Neuronal stem cell (in vitro differentiated cells): Measurements from ENCODE around the gene PCDHGB3.
A peak's percentile ranks its signal among the peaks of the same experiment; 100 is the strongest.
"Not testable (repeated sequence)": the region's sequence is repeated elsewhere in the genome, so short reads cannot be mapped to it uniquely, and the experiment has no call there.

Source experiments
- DNase-seq: peaks from one replicate; pipeline ENCODE4 v3.0.0-alpha.2; 2013; ENCODE audit warnings: low spot score
- H2AFZ ChIP-seq: one replicate; pipeline ENCODE4 v1.6.1; 2013; ENCODE audit warnings: mild to moderate bottlenecking, low read length, inconsistent platforms
- H2AK5ac ChIP-seq: 2 replicates; pipeline ENCODE4 v1.6.1; 2013; ENCODE audit warnings: low read depth, mild to moderate bottlenecking, inconsistent platforms, low read length, moderate library complexity, mixed read lengths
- H2BK120ac ChIP-seq: 2 replicates; pipeline ENCODE4 v1.6.1; 2013; ENCODE audit warnings: low read depth, mild to moderate bottlenecking, inconsistent platforms, low read length, moderate library complexity, mixed read lengths
- H2BK12ac ChIP-seq: one replicate; pipeline ENCODE4 v1.6.1; 2013; ENCODE audit warnings: low read length, inconsistent platforms
- H2BK15ac ChIP-seq: 2 replicates; pipeline ENCODE4 v1.6.1; 2013; ENCODE audit warnings: mild to moderate bottlenecking, low read length, inconsistent platforms, mixed read lengths
- H2BK5ac ChIP-seq: one replicate; pipeline ENCODE4 v1.6.1; 2013; ENCODE audit warnings: inconsistent platforms, mild to moderate bottlenecking, low read length, moderate library complexity
- H3K14ac ChIP-seq: one replicate; pipeline ENCODE4 v1.6.1; 2013; ENCODE audit warnings: low read length, inconsistent platforms
- H3K18ac ChIP-seq: 2 replicates; pipeline ENCODE4 v1.6.1; 2013; ENCODE audit warnings: low read length, inconsistent platforms
- H3K23ac ChIP-seq: 2 replicates; pipeline ENCODE4 v1.6.1; 2013; ENCODE audit warnings: low read depth, mild to moderate bottlenecking, mixed read lengths, low read length, inconsistent platforms; ENCODE audit not compliant: poor library complexity
- H3K27ac ChIP-seq: replicated peaks from 3 replicates; pipeline ENCODE4 v1.5.1; 2013; ENCODE audit warnings: low read length, inconsistent platforms
- H3K27me3 ChIP-seq, 3 experiments: 2 replicates each; pipeline ENCODE4 v1.6.1; 2013; ENCODE audit warnings: low read length in 3 of 3, mild to moderate bottlenecking in 2 of 3, inconsistent platforms in 1 of 3, low read depth in 1 of 3, mixed read lengths in 1 of 3, moderate library complexity in 1 of 3; ENCODE audit not compliant: control insufficient read depth in 3 of 3, insufficient read depth in 3 of 3
- H3K36me3 ChIP-seq, 2 donors: replicated peaks in 1 of 2; 2 replicates each; pipeline ENCODE4 v1.6.1; 2013; ENCODE audit warnings: low read length in 2 of 2; ENCODE audit not compliant: control insufficient read depth in 2 of 2, insufficient read depth in 2 of 2
- H3K4ac ChIP-seq: 2 replicates; pipeline ENCODE4 v1.6.1; 2013; ENCODE audit warnings: inconsistent platforms, mild to moderate bottlenecking, low read length, moderate library complexity
- H3K4me1 ChIP-seq, 2 donors: 1 replicate in 1 of 2; 2 replicates in 1 of 2; pipeline ENCODE4 v1.6.1; 2013; ENCODE audit warnings: low read length in 2 of 2, low read depth in 1 of 2; ENCODE audit not compliant: control insufficient read depth in 2 of 2, insufficient read depth in 1 of 2
- H3K4me2 ChIP-seq: one replicate; pipeline ENCODE4 v1.6.1; 2013; ENCODE audit warnings: mild to moderate bottlenecking, low read length, inconsistent platforms; ENCODE audit not compliant: insufficient read depth, poor library complexity, severe bottlenecking
- H3K4me3 ChIP-seq, 2 donors: 2 replicates each; pipeline ENCODE4 v1.5.1; 2013; ENCODE audit warnings: low read length in 2 of 2, mild to moderate bottlenecking in 2 of 2, inconsistent platforms in 1 of 2, moderate library complexity in 1 of 2
- H3K79me1 ChIP-seq: one replicate; pipeline ENCODE4 v1.6.1; 2013; ENCODE audit warnings: low read depth, mild to moderate bottlenecking, inconsistent platforms, low read length, moderate library complexity
- H3K9ac ChIP-seq: one replicate; pipeline ENCODE4 v1.6.1; 2013; ENCODE audit warnings: mild to moderate bottlenecking, low read depth, low read length, inconsistent platforms; ENCODE audit not compliant: poor library complexity
- H3K9me3 ChIP-seq, 2 donors: replicated peaks in 1 of 2; 2 replicates each; pipeline versions ENCODE3 to v1.6.1; 2013; ENCODE audit warnings: low read length in 2 of 2, mild to moderate bottlenecking in 2 of 2, inconsistent platforms in 1 of 2, low read depth in 1 of 2, mixed read lengths in 1 of 2, moderate library complexity in 1 of 2; ENCODE audit not compliant: control insufficient read depth in 2 of 2, insufficient read depth in 1 of 2
- H4K8ac ChIP-seq: one replicate; pipeline ENCODE4 v1.6.1; 2013; ENCODE audit warnings: low read depth, mild to moderate bottlenecking, inconsistent platforms, low read length, moderate library complexity
- H4K91ac ChIP-seq: one replicate; pipeline ENCODE4 v1.6.1; 2013; ENCODE audit warnings: low read length, low read depth, mild to moderate bottlenecking, inconsistent platforms; ENCODE audit not compliant: poor library complexity
- WGBS, 2 donors: extraction: QIAGEN DNeasy Blood & Tissue Kit; methylation state at CpG; one replicate each; pipeline ENCODE4 v1.1.7; 2013; ENCODE audit warnings: missing lambda C conversion rate in 2 of 2, mixed read lengths in 1 of 2; ENCODE audit not compliant: insufficient read length in 2 of 2, insufficient replicate concordance in 1 of 2; ENCODE audit errors: extremely low coverage in 2 of 2; 5-methylcytosine and 5-hydroxymethylcytosine counted together

Gene PCDHGB3

DNA sequence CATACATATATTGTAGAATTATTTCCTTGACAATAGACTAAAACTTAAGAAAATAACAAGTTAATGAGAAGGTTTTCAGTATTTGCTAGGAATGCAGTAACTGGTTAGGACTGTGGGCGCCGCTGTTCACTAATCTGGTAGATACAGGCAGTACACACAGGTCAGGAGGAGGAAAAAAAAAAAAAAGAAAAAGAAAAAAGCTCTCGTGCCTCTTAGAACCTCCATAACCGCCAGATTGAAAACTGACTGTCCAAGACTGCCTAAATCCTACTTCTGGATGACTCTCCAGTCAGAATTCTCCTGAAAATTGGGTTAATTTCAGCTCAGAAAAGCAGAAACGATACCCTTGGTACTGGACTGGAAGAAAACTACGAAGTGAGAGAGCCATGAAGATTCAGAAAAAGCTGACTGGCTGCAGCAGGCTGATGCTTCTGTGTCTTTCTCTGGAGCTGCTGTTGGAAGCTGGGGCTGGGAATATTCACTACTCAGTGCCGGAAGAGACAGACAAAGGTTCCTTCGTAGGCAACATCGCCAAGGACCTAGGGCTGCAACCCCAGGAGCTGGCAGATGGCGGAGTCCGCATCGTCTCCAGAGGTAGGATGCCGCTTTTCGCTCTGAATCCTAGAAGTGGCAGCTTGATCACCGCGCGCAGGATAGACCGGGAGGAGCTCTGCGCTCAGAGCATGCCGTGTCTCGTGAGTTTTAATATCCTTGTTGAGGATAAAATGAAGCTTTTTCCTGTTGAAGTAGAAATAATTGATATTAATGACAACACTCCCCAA is 39.6 kb upstream of the PCDHGB3 start, which contains the start of gene PCDHGA1:
Gene PCDHGA1, plus strand, starts transcription at position 216 of the 782 bp plus-strand sequence.
- no peaks in the 10 kb centered on the region for H3K79me1 ChIP-seq
- no peak within 1 kb of the TSS for H4K91ac ChIP-seq
- H2AFZ ChIP-seq, result peak within 1 kb of the TSS; percentile 70
- no peak within 1 kb of the TSS for H2BK5ac ChIP-seq
- no peak within 1 kb of the TSS for H3K4me2 ChIP-seq
- H3K27me3 ChIP-seq, result no peaks in the 10 kb centered on the region
- H3K27ac ChIP-seq, result no peak within 1 kb of the TSS
- H2BK12ac ChIP-seq, result no peak within 1 kb of the TSS
- H3K4me3 ChIP-seq, result peak within 1 kb of the TSS in 1 of 2 donors; percentile 2
- H3K14ac ChIP-seq, result no peak within 1 kb of the TSS
- peaks cover 0 to 2% of the 10 kb centered on the region in 2 donors for H3K36me3 ChIP-seq
- no peak within 1 kb of the TSS for H3K18ac ChIP-seq
- no peak within 1 kb of the TSS for H2BK120ac ChIP-seq
- no CpG with 5 or more reads among the region's 21 CpGs for WGBS, 2 donors
- H2AK5ac ChIP-seq, result no peak within 1 kb of the TSS
- no peak within 1 kb of the TSS for H2BK15ac ChIP-seq
- no peak for DNase-seq
- no peak within 1 kb of the TSS for H3K23ac ChIP-seq
- H3K4ac ChIP-seq, result no peak within 1 kb of the TSS
- no peaks in the 10 kb centered on the region for H3K4me1 ChIP-seq
- no peak within 1 kb of the TSS for H3K9ac ChIP-seq
- no peak within 1 kb of the TSS for H4K8ac ChIP-seq
- peaks cover 26 to 31% of the 10 kb centered on the region in 2 donors for H3K9me3 ChIP-seq

DNA sequence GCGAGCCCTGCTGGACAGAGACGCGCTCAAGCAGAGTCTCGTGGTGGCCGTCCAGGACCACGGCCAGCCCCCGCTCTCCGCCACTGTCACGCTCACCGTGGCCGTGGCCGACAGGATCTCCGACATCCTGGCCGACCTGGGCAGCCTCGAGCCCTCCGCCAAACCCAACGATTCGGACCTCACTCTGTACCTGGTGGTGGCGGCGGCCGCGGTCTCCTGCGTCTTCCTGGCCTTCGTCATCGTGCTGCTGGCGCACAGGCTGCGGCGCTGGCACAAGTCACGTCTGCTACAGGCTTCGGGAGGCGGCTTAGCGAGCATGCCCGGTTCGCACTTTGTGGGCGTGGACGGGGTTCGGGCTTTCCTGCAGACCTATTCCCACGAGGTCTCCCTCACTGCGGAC is 37.5 kb upstream of the PCDHGB3 start:
- not testable (repeated sequence) for H3K9ac ChIP-seq, H3K79me1 ChIP-seq, H3K14ac ChIP-seq, H3K36me3 ChIP-seq, H2BK15ac ChIP-seq, H3K4me2 ChIP-seq, H4K8ac ChIP-seq, H2AFZ ChIP-seq, H2BK5ac ChIP-seq, H3K18ac ChIP-seq, H3K4me1 ChIP-seq, H2BK120ac ChIP-seq, H3K4ac ChIP-seq, H2BK12ac ChIP-seq, H4K91ac ChIP-seq, H3K27me3 ChIP-seq, H2AK5ac ChIP-seq, H3K4me3 ChIP-seq, H3K27ac ChIP-seq, DNase-seq, H3K23ac ChIP-seq
- WGBS, 2 donors, result no CpG with 5 or more reads among the region's 39 CpGs
- peaks cover 21 to 27% of the 10 kb centered on the region in 2 donors for H3K9me3 ChIP-seq

DNA sequence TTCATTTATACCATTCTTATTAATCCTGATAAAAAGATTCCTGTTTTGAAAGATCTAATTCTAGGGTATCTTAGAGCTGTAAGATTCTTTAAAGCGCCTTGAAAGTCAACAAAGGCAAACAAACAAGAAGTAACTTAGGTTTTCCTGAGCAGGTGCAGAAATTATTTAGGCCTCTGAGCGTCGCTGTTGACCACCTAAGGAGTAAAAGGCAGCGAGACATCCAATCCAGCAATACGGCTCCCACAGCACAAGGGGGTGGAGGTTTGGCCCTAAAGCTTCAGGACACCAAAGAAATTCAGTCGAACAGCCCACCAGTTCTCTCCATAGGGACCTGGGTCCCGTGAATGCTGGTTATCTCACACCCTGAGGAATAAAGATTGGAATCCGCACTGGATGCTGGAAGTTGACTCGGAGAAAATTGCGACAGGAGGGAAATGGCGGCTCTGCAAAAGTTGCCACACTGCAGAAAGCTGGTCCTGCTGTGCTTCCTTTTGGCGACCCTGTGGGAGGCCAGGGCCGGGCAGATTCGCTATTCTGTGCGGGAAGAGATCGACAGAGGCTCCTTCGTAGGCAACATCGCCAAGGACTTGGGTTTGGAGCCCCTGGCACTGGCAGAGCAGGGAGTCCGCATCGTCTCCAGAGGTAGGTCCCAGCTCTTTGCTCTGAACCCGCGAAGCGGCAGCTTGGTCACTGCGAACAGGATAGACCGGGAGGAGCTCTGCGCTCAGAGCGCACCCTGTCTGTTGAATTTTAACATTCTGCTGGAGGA is 31.3 kb upstream of the PCDHGB3 start, which contains the start of gene PCDHGA2:
Gene PCDHGA2, plus strand, starts transcription at position 223 of the 769 bp plus-strand sequence.
- WGBS, 2 donors, result no CpG with 5 or more reads among the region's 27 CpGs
- Histone ChIP-seq H3K18ac (no peak within 1 kb of the TSS), H3K23ac (no peak within 1 kb of the TSS), H3K9ac (no peak within 1 kb of the TSS), H4K8ac (no peak within 1 kb of the TSS), H3K36me3 (peaks cover 0 to 2% of the 10 kb centered on the region in 2 donors), H2AK5ac (no peak within 1 kb of the TSS), H3K27me3 (no peaks in the 10 kb centered on the region), H2BK12ac (no peak within 1 kb of the TSS), H3K14ac (no peak within 1 kb of the TSS), H3K79me1 (no peaks in the 10 kb centered on the region), H2BK120ac (no peak within 1 kb of the TSS), H3K4me3 (no peak within 1 kb of the TSS), H2BK5ac (no peak within 1 kb of the TSS), H3K4me1 (no peaks in the 10 kb centered on the region), H4K91ac (no peak within 1 kb of the TSS), H3K4me2 (no peak within 1 kb of the TSS), H2BK15ac (no peak within 1 kb of the TSS), H2AFZ (no peak within 1 kb of the TSS), H3K4ac (no peak within 1 kb of the TSS), H3K27ac (no peak within 1 kb of the TSS), H3K9me3 (peaks cover 15 to 17% of the 10 kb centered on the region in 2 donors)
- DNase-seq, result no peak

DNA sequence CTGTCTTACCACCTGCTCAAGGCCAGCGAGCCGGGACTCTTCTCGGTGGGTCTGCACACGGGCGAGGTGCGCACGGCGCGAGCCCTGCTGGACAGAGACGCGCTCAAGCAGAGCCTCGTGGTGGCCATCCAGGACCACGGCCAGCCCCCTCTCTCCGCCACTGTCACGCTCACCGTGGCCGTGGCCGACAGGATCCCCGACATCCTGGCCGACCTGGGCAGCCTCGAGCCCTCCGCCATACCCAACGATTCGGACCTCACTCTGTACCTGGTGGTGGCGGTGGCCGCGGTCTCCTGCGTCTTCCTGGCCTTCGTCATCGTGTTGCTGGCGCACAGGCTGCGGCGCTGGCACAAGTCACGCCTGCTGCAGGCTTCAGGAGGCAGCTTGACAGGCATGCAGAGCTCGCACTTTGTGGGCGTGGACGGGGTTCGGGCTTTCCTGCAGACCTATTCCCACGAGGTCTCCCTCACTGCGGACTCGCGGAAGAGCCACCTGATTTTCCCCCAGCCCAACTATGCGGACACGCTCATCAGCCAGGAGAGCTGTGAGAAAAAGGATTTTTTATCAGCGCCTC is 29.2 kb upstream of the PCDHGB3 start:
- not testable (repeated sequence) for H2AK5ac ChIP-seq, H3K14ac ChIP-seq, H3K4me3 ChIP-seq, H3K18ac ChIP-seq, H2BK120ac ChIP-seq, H3K79me1 ChIP-seq, H3K4me1 ChIP-seq, H4K91ac ChIP-seq, H3K4ac ChIP-seq, H3K23ac ChIP-seq, H3K27me3 ChIP-seq, H2BK5ac ChIP-seq, DNase-seq, H3K36me3 ChIP-seq, H2AFZ ChIP-seq, H3K4me2 ChIP-seq, H2BK12ac ChIP-seq, H4K8ac ChIP-seq, H3K9ac ChIP-seq, H2BK15ac ChIP-seq, H3K27ac ChIP-seq
- peaks cover 20 to 32% of the 10 kb centered on the region in 2 donors for H3K9me3 ChIP-seq
- WGBS, 2 donors, result no CpG with 5 or more reads among the region's 45 CpGs
